WI38 (cell line): Measurements from ENCODE around the gene UCMA.

Experiments used
- H3K4me3 ChIP-seq: 2 replicates; pipeline ENCODE4 v1.5.1; 2011; ENCODE audit warnings: low read depth, mild to moderate bottlenecking, control low read depth, low read length
- TF ChIP-seq, protein P1 (sequence below): IDR thresholded peaks from 2 replicates; pipeline ENCODE4 v1.5.1; 2012; ENCODE audit warnings: low read depth, mild to moderate bottlenecking, control low read depth, low read length

UCMA gene

DNA sequence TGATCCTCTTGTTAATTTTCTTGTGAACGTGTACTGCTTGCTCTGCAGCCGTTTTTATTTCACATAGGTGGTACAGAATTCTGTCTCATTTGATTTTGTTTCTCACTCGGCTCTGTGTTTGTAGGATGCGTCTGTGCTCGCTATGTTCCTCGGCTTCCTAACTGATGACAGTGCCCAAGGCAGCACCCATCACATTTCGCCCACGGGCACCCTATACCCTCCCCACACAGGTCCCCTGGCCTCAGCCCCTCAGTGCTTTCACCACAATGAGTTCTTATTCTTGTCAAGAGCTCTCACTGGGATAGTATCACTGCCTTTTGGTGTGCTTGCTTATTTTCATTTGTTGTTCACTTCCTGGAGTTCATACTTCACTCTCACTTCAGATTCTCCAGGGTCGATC lies 28.1 kb downstream of the UCMA start:
- TF ChIP-seq, protein P1, sequence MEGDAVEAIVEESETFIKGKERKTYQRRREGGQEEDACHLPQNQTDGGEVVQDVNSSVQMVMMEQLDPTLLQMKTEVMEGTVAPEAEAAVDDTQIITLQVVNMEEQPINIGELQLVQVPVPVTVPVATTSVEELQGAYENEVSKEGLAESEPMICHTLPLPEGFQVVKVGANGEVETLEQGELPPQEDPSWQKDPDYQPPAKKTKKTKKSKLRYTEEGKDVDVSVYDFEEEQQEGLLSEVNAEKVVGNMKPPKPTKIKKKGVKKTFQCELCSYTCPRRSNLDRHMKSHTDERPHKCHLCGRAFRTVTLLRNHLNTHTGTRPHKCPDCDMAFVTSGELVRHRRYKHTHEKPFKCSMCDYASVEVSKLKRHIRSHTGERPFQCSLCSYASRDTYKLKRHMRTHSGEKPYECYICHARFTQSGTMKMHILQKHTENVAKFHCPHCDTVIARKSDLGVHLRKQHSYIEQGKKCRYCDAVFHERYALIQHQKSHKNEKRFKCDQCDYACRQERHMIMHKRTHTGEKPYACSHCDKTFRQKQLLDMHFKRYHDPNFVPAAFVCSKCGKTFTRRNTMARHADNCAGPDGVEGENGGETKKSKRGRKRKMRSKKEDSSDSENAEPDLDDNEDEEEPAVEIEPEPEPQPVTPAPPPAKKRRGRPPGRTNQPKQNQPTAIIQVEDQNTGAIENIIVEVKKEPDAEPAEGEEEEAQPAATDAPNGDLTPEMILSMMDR = no peak
- H3K4me3 ChIP-seq = no peak overlapping the region

DNA sequence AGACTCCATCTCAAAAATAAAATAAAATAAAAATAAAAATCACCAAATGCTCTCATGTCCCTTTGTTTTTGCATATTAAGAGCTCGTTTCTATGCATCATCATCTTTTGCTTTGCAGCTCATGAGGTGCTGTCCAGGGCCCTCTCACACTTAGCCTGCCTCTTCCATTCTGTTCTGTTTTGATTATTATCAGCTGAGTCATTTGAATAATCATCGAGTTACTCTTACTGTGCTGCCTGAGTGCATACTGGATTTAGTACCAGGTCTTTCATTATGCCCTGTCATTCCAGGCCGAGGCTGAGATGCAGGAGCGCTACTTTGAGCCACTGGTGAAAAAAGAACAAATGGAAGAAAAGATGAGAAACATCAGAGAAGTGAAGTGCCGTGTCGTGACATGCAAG lies 33.0 kb downstream of the UCMA start:
- H3K4me3 ChIP-seq = no peak overlapping the region
- TF ChIP-seq, protein P1 = no peak

DNA sequence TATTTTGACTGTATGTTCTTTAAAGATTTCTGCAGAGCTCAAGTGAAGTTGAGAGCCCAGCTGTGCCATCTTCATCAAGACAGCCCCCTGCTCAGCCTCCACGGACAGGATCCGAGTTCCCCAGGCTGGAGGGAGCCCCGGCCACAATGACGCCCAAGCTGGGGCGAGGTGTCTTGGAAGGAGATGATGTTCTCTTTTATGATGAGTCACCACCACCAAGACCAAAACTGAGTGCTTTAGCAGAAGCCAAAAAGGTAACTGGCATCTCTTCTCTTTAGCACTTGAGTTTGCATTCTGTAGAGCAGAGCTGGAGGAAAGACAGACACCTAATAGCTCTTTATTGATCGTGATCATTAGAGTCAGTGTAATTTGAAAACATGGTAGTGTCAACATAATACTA lies 39.2 kb downstream of the UCMA start:
- TF ChIP-seq, protein P1 = no peak

DNA sequence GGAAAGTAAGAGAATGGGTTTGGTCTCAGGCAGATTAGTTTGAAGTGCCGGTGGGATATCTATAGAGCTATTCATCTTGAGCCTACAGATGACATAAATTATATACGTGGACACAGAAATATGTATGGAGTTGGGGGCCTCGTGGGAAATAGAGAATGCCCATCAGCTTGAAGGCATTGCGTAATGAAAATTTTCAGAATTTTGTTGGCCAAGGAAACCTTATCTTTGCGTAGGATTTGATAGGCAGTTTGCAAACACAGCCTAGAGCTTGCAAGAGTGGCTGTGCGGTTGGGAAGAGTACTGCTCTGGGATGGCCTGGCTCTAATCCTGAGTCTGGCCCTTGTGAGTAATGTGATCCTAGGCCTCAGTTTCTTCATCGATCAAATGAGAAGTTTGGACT lies 40.5 kb downstream of the UCMA start:
- TF ChIP-seq, protein P1 = no peak
- H3K4me3 ChIP-seq = no peak overlapping the region

More for the DNA sequence above, 39.2 kb downstream of the UCMA start:
- no peak overlapping the region for H3K4me3 ChIP-seq

DNA sequence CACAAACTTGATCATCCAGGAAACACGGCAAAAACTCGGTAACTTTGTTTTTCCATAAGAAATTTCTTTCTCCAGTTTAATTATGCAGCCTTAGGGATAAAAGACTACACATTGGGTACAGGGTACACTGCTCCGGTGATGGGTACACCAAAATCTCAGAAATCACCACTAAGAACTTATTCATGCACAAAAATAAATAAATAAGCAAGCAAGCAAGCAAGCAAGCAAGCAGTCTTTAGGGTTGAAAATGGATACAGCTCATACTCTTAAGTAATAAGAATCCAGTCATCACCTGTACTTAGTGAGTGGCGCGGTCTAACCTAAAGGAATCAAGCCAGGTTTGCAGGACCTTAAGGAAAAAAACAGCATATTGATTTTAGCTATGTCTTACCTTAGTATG lies 42.8 kb downstream of the UCMA start:
- H3K4me3 ChIP-seq = no peak overlapping the region
- TF ChIP-seq, protein P1 = no peak

DNA sequence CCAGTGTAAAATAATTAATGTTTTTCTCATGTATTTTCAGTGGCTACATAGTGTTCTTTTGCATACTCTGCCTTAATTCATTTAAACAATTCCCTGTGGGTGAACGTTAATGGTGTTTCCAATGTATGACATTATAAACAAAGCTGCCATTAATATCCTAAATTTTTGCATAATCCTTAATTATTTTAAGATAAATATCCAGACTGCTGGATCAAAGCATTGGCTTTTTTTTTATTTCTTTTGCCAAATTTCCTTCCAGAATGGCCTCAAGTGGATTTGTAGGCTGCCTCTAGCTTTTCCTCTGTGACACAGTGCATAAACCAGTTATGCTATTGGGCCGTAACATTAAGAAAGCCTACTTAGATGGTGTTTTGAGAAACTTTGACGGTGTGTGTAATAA lies 43.4 kb downstream of the UCMA start:
- no peak overlapping the region for H3K4me3 ChIP-seq
- TF ChIP-seq, protein P1 = no peak

DNA sequence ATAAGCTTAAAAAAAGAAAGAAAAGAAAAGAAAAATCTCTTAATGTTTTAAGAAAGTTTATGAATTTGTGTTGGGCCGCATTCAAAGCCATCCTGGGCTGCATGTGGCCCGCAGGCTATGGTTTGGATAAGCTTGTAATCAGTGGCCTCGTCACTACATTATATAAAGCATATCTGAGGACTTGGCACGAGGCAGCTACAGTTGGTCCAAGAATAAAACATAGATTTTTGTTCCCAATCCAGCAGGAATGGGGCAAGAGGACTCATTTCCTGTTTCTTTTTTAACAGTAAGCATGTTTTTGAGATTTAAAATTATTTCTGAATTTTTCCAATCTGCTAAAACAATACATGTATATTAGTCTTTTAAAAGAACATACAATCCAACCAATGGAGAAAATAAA lies 44.2 kb downstream of the UCMA start:
- no peak overlapping the region for H3K4me3 ChIP-seq
- TF ChIP-seq, protein P1 = no peak

DNA sequence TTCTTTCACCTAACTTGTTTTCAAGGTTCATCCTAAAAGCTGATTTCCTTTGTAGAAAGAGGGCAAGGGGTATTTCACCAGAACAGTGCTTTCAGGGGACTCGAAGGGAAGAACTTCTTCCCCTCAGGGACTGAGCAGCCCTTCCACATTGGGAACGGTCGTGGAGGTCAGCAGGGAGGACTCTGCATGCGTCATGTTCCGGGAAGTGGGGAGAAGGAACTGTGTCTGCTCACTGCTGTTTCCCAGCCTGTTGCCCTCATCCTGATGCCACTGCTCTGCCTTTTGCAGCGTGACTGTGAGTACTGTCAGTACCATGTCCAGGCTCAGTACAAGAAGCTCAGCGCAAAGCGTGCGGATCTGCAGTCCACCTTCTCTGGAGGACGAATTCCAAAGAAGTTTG lies 45.6 kb downstream of the UCMA start:
- no peak overlapping the region for H3K4me3 ChIP-seq
- TF ChIP-seq, protein P1 = no peak
